Middle frontal gyrus (tissue), 1 donor: ENCODE data around the gene EIF4G1.
"Not testable (repeated sequence)": the region's sequence is repeated elsewhere in the genome, so short reads cannot be mapped to it uniquely, and the experiment has no call there.

Source experiments
- DNase-seq: peaks from one replicate; pipeline ENCODE4 v3.0.0-alpha.2; 2015; ENCODE audit warnings: low spot score; ENCODE audit errors: extremely low spot score

EIF4G1 gene

GRCh38 chr3:184333700-184334099 is 19.3 kb downstream of the EIF4G1 start:
- no peak for DNase-seq

GRCh38 chr3:184334470-184335158 is 20.2 kb downstream of the EIF4G1 start:
- no peak for DNase-seq

- DNase-seq, result no peak
Measured at GRCh38 chr3:184335291-184335660, 20.9 kb downstream of the EIF4G1 start.

GRCh38 chr3:184335661-184336546 is 21.5 kb downstream of the EIF4G1 start:
- peak; percentile 86 for DNase-seq

- DNase-seq, result peak; percentile 63
Measured at GRCh38 chr3:184336547-184337398, 22.4 kb downstream of the EIF4G1 start.

- DNase-seq, result peak; percentile 59
Measured at GRCh38 chr3:184337399-184337714, 23.0 kb downstream of the EIF4G1 start, which contains the start of gene FAM131A. Gene FAM131A (plus strand): TSS chr3:184337600. CDS start chr3:184337631, 31 bp downstream.

- DNase-seq, result no peak
Measured at GRCh38 chr3:184337981-184338380, 23.6 kb downstream of the EIF4G1 start.

- DNase-seq, result peak; percentile 78
Measured at GRCh38 chr3:184338511-184338945, 24.1 kb downstream of the EIF4G1 start.

- no peak for DNase-seq
Measured at GRCh38 chr3:184339001-184339400, 24.6 kb downstream of the EIF4G1 start.

- not testable (repeated sequence) for DNase-seq
Measured at GRCh38 chr3:184339451-184340135, 25.2 kb downstream of the EIF4G1 start.

- no peak for DNase-seq
Measured at GRCh38 chr3:184341925-184342324, 27.5 kb downstream of the EIF4G1 start.

- no peak for DNase-seq
Measured at GRCh38 chr3:184343200-184343876, 28.9 kb downstream of the EIF4G1 start.

GRCh38 chr3:184344579-184345316 is 30.3 kb downstream of the EIF4G1 start:
- DNase-seq, result no peak

- peak; percentile 87 for DNase-seq
Measured at GRCh38 chr3:184345317-184346144, 31.1 kb downstream of the EIF4G1 start.

- DNase-seq, result no peak
Measured at GRCh38 chr3:184346480-184347190, 32.2 kb downstream of the EIF4G1 start.

- DNase-seq, result no peak
Measured at GRCh38 chr3:184347321-184348056, 33.1 kb downstream of the EIF4G1 start.

- no peak for DNase-seq
Measured at GRCh38 chr3:184348057-184348382, 33.6 kb downstream of the EIF4G1 start.
